Activated CD4-positive, CD25-positive, alpha-beta regulatory T cell treated with anti-CD3 and anti-CD28 coated beads, Interleukin-2, amount 50 U/mL, for 72 hours (primary cell): Measurements from ENCODE around the gene MGST2.

Source experiments
- DNase-seq: peaks from one replicate; pipeline ENCODE4 v3.0.0; 2021

MGST2 gene

GRCh38 chr4:139645458-139645857 is 20.2 kb upstream of the MGST2 start:
- DNase-seq: no peak

GRCh38 chr4:139647184-139647583 is 18.4 kb upstream of the MGST2 start:
- DNase-seq: no peak

- no peak for DNase-seq
Measured at GRCh38 chr4:139647952-139648351, 17.7 kb upstream of the MGST2 start.

- DNase-seq: peak; percentile 72
Measured at GRCh38 chr4:139651282-139652194, 14.1 kb upstream of the MGST2 start.

GRCh38 chr4:139654516-139654915 is 11.1 kb upstream of the MGST2 start:
- DNase-seq: no peak

- no peak for DNase-seq
Measured at GRCh38 chr4:139655116-139655515, 10.5 kb upstream of the MGST2 start.

- DNase-seq: no peak
Measured at GRCh38 chr4:139656614-139657486, 8.8 kb upstream of the MGST2 start.

- DNase-seq: peak; percentile 45
Measured at GRCh38 chr4:139658185-139658584, 7.4 kb upstream of the MGST2 start.

- DNase-seq: no peak
Measured at GRCh38 chr4:139658586-139659382, 6.8 kb upstream of the MGST2 start.

- DNase-seq: no peak
Measured at GRCh38 chr4:139659735-139660424, 5.7 kb upstream of the MGST2 start.

- DNase-seq: no peak
Measured at GRCh38 chr4:139660568-139661043, 5.0 kb upstream of the MGST2 start.

- DNase-seq: no peak
Measured at GRCh38 chr4:139663561-139664138, 2.0 kb upstream of the MGST2 start.

- DNase-seq: no peak
Measured at GRCh38 chr4:139664442-139664841, 1.2 kb upstream of the MGST2 start.

GRCh38 chr4:139665079-139665689 is 435 bp upstream of the MGST2 start:
- no peak for DNase-seq

GRCh38 chr4:139666735-139667281 is 1.2 kb downstream of the MGST2 start:
- no peak for DNase-seq

GRCh38 chr4:139668036-139668435 is 2.4 kb downstream of the MGST2 start:
- no peak for DNase-seq

- DNase-seq: no peak
Measured at GRCh38 chr4:139668658-139669201, 3.1 kb downstream of the MGST2 start.

GRCh38 chr4:139669335-139669734 is 3.7 kb downstream of the MGST2 start:
- no peak for DNase-seq

- DNase-seq: no peak
Measured at GRCh38 chr4:139669890-139670289, 4.3 kb downstream of the MGST2 start.

GRCh38 chr4:139670775-139671174 is 5.2 kb downstream of the MGST2 start:
- no peak for DNase-seq

GRCh38 chr4:139672215-139672614 is 6.6 kb downstream of the MGST2 start:
- no peak for DNase-seq
